WTC11 (cell line): ENCODE results near the gene CA11. TPM values are rescaled to one million over a fixed set of nuclear protein-coding genes. Genes with fewer than 3 reads are reported as not detected.
"Not testable (repeated sequence)": the region's sequence is repeated elsewhere in the genome, so short reads cannot be mapped to it uniquely, and the experiment has no call there.

Source experiments
- ATAC-seq: fragments of 200-7000 bp; cut with Tn5 transposase; 2 replicates; pipeline ENCODE4 v1.10.0; 2021; ENCODE audit warnings: mild to moderate bottlenecking, moderate library complexity
- CTCF ChIA-PET: fragments of 300-600 bp; sonication (Branson Sonifier 250); formaldehyde crosslinking; loops from one replicate; lab custom pipeline; 2021; ENCODE audit warnings: antibody characterized with exemption; lab: Charles Lee
- POLR2A ChIA-PET: fragments of 350-600 bp; sonication (Branson Sonifier 250); formaldehyde crosslinking; loops from one replicate; lab custom pipeline; 2021; ENCODE audit warnings: antibody characterized with exemption; lab: Charles Lee
- DNase-seq: peaks from one replicate; pipeline ENCODE4 v3.0.0; 2021; ENCODE audit warnings: low spot score
- H3K27ac Mint-ChIP-seq: 2 replicates; pipeline ENCODE4 v1.8.0; 2021; ENCODE audit warnings: mixed read lengths
- H3K27me3 Mint-ChIP-seq: 2 replicates; pipeline ENCODE4 v1.8.0; 2021; ENCODE audit warnings: low read depth, mild to moderate bottlenecking, moderate library complexity, mixed read lengths
- H3K36me3 Mint-ChIP-seq: 2 replicates; pipeline ENCODE4 v1.8.0; 2021; ENCODE audit warnings: mixed read lengths
- H3K4me1 Mint-ChIP-seq: 2 replicates; pipeline ENCODE4 v1.8.0; 2022; ENCODE audit warnings: mixed read lengths
- H3K4me3 Mint-ChIP-seq: 2 replicates; pipeline ENCODE4 v1.8.0; 2021; ENCODE audit warnings: mild to moderate bottlenecking, moderate library complexity, mixed read lengths
- H3K9me3 Mint-ChIP-seq: 2 replicates; pipeline ENCODE4 v1.8.0; 2021; ENCODE audit warnings: mixed read lengths
- ATF1 ChIP-seq: sonication (generic); formaldehyde crosslinking; IDR thresholded peaks from 2 replicates; pipeline ENCODE4 v1.8.1; 2023; ENCODE audit warnings: mild to moderate bottlenecking, moderate library complexity, missing genetic modification reagents
- CREB1 ChIP-seq: sonication (generic); formaldehyde crosslinking; IDR thresholded peaks from 2 replicates; pipeline ENCODE4 v1.8.0; 2023; ENCODE audit warnings: mild to moderate bottlenecking, missing genetic modification reagents
- EMX1 ChIP-seq: fragments of 250-450 bp; sonication (Bioruptor Pico); IDR thresholded peaks from 2 replicates; pipeline ENCODE4 v1.8.0; 2021; ENCODE audit warnings: mild to moderate bottlenecking
- IRF2 ChIP-seq: sonication (generic); formaldehyde crosslinking; IDR thresholded peaks from 2 replicates; pipeline ENCODE4 v1.8.0; 2022; ENCODE audit warnings: low read depth, missing genetic modification reagents, borderline replicate concordance
- NFYB ChIP-seq: sonication (generic); formaldehyde crosslinking; conservative IDR thresholded peaks from 2 replicates; pipeline ENCODE4 v1.8.0; 2022; ENCODE audit warnings: low read depth, missing genetic modification reagents
- ZBTB21 ChIP-seq: sonication (generic); formaldehyde crosslinking; IDR thresholded peaks from 2 replicates; pipeline ENCODE4 v1.8.1; 2023; ENCODE audit warnings: mild to moderate bottlenecking, missing genetic modification reagents, borderline replicate concordance
- ZNF121 ChIP-seq: sonication (generic); formaldehyde crosslinking; IDR thresholded peaks from 2 replicates; pipeline ENCODE4 v1.8.0; 2023; ENCODE audit warnings: missing genetic modification reagents
- ZNF671 ChIP-seq: fragments of 250-450 bp; sonication (Bioruptor Pico); IDR thresholded peaks from 2 replicates; pipeline ENCODE4 v1.8.0; 2021; ENCODE audit warnings: mild to moderate bottlenecking
- total RNA-seq: library from RNA; stranded (reverse); gene quantifications from 3 replicates; pipeline ENCODE4 v1.2.3, GENCODE V29; 2021
- TF ChIP-seq, protein P1 (sequence below): fragments of 250-450 bp; sonication (Bioruptor Pico); IDR thresholded peaks from 2 replicates; pipeline ENCODE4 v1.9.0; 2021; ENCODE audit warnings: mild to moderate bottlenecking, borderline replicate concordance
- TF ChIP-seq, protein P2 (sequence below): sonication (generic); formaldehyde crosslinking; IDR thresholded peaks from 2 replicates; pipeline ENCODE4 v1.8.1; 2022; ENCODE audit warnings: low read depth, mild to moderate bottlenecking, moderate library complexity, missing genetic modification reagents, borderline replicate concordance
- TF ChIP-seq, protein P3 (sequence below): sonication (generic); formaldehyde crosslinking; conservative IDR thresholded peaks from 2 replicates; pipeline ENCODE4 v1.8.1; 2022; ENCODE audit warnings: mild to moderate bottlenecking, missing genetic modification reagents
- TF ChIP-seq, protein P4 (sequence below): sonication (generic); formaldehyde crosslinking; conservative IDR thresholded peaks from 2 replicates; pipeline ENCODE4 v1.8.1; 2023; ENCODE audit warnings: mild to moderate bottlenecking, low read depth, missing genetic modification reagents, moderate library complexity

CA11 gene
- total RNA-seq, 1 experiment from 2014 or later, result 41.4 TPM

DNA sequence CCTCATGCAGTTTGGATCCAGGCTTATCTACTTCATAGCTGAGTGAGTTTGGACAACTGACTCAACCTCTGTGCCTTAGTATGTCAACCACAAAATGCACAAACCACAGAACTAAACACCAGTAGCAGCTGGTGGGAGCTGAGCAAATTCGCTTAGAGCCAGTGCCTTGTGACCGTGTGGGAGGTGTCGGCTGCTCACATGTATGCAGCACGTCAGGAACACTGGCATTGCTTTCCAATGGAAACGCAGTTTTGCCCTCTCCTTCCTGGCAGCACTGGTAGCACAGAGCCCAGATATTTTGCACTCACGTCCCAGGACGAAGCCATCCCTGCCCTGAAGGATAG lies 35.1 kb upstream of the CA11 start:
- ChIA-PET CTCF (interaction anchor here (0.7 kb wide), 1 partner anchor 108 kb away, joined by 6 read pairs; no protein-coding TSS in a partner anchor), POLR2A (no interaction called here)
- Mint-ChIP-seq H3K4me1 (no peaks in the 10 kb centered on the region), H3K9me3 (no peaks in the 10 kb centered on the region), H3K27me3 (no peaks in the 10 kb centered on the region; the same call in 1 of the 2 replicates), H3K36me3 (no peaks in the 10 kb centered on the region), H3K4me3 (no peak overlapping the region), H3K27ac (no peak overlapping the region)
- ATAC-seq (no peak), DNase-seq (no peak)
- TF ChIP-seq ATF1 (CRISPR knock-in tag) (no peak), NFYB (CRISPR knock-in tag) (no peak), EMX1 (CRISPR knock-in tag) (no peak)
- TF ChIP-seq, protein P1, sequence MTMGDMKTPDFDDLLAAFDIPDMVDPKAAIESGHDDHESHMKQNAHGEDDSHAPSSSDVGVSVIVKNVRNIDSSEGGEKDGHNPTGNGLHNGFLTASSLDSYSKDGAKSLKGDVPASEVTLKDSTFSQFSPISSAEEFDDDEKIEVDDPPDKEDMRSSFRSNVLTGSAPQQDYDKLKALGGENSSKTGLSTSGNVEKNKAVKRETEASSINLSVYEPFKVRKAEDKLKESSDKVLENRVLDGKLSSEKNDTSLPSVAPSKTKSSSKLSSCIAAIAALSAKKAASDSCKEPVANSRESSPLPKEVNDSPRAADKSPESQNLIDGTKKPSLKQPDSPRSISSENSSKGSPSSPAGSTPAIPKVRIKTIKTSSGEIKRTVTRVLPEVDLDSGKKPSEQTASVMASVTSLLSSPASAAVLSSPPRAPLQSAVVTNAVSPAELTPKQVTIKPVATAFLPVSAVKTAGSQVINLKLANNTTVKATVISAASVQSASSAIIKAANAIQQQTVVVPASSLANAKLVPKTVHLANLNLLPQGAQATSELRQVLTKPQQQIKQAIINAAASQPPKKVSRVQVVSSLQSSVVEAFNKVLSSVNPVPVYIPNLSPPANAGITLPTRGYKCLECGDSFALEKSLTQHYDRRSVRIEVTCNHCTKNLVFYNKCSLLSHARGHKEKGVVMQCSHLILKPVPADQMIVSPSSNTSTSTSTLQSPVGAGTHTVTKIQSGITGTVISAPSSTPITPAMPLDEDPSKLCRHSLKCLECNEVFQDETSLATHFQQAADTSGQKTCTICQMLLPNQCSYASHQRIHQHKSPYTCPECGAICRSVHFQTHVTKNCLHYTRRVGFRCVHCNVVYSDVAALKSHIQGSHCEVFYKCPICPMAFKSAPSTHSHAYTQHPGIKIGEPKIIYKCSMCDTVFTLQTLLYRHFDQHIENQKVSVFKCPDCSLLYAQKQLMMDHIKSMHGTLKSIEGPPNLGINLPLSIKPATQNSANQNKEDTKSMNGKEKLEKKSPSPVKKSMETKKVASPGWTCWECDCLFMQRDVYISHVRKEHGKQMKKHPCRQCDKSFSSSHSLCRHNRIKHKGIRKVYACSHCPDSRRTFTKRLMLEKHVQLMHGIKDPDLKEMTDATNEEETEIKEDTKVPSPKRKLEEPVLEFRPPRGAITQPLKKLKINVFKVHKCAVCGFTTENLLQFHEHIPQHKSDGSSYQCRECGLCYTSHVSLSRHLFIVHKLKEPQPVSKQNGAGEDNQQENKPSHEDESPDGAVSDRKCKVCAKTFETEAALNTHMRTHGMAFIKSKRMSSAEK (CRISPR knock-in tag), result no peak

DNA sequence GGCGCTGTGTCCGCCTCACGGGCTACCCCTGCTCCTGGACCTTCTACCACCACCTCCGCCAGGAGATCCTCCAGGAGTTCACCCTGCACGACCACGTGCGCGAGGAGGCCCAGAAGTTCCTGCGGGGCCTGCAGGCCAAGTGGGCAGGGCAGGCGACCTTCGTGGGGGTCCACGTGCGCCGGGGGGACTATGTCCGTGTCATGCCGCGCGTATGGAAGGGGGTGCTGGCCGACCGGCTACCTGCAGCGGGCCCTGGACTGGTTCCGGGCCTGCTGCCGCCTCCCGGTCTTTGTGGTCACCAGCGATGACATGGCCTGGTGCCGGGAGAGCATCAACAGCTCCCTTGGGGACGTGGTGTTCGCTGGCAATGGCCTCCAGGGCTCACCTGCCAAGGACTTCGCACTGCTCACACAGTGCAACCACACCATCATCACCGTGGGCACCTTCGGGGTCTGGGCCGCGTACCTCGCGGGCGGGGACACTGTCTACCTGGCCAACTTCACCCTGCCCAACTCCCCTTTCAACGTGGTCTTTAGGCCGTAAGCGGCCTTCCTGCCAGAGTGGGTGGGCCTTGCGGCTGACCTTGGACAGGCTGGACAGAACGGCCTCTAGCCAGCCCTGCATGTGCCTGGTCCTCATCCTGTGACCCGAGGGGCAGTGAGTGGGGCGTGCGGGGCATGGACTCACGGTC lies 34.6 kb upstream of the CA11 start:
- CTCF ChIA-PET, result no interaction called here
- POLR2A ChIA-PET, result no interaction called here

DNA sequence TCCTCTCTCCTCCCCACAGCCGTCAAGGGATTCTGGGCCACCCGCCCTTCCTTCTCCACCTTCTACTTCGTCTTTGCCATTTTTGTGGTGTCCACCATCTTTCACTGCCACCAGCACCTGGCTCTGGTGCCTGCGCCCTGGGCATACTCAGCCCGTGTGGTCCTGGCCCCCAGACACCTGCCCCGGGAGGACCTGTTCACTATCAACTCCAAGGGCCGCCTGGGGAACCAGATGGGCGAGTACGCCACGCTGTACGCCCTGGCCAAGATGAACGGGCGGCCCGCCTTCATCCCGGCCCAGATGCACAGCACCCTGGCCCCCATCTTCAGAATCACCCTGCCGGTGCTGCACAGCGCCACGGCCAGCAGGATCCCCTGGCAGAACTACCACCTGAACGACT lies 34.0 kb upstream of the CA11 start:
- H3K27ac Mint-ChIP-seq, POLR2A ChIA-PET, CTCF ChIA-PET: not testable (repeated sequence)

More for the DNA sequence above, 34.6 kb upstream of the CA11 start:
- ATAC-seq (no peak), DNase-seq (no peak)
- no peak overlapping the region for H3K27ac Mint-ChIP-seq
- H3K27me3 Mint-ChIP-seq, result no peaks in the 10 kb centered on the region; the same call in 1 of the 2 replicates
- H3K9me3 Mint-ChIP-seq, result no peaks in the 10 kb centered on the region
- peaks cover 2% of the 10 kb centered on the region; the same call in 1 of the 2 replicates for H3K4me1 Mint-ChIP-seq
- TF ChIP-seq IRF2 (CRISPR knock-in tag) (no peak), ZNF671 (no peak), ZBTB21 (CRISPR knock-in tag) (no peak), ZNF121 (CRISPR knock-in tag) (no peak), CREB1 (CRISPR knock-in tag) (no peak)
- TF ChIP-seq, protein P2, sequence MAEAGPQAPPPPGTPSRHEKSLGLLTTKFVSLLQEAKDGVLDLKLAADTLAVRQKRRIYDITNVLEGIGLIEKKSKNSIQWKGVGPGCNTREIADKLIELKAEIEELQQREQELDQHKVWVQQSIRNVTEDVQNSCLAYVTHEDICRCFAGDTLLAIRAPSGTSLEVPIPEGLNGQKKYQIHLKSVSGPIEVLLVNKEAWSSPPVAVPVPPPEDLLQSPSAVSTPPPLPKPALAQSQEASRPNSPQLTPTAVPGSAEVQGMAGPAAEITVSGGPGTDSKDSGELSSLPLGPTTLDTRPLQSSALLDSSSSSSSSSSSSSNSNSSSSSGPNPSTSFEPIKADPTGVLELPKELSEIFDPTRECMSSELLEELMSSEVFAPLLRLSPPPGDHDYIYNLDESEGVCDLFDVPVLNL (CRISPR knock-in tag), result no peak
- TF ChIP-seq, protein P3, sequence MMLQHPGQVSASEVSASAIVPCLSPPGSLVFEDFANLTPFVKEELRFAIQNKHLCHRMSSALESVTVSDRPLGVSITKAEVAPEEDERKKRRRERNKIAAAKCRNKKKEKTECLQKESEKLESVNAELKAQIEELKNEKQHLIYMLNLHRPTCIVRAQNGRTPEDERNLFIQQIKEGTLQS (CRISPR knock-in tag), result no peak
- TF ChIP-seq, protein P4, sequence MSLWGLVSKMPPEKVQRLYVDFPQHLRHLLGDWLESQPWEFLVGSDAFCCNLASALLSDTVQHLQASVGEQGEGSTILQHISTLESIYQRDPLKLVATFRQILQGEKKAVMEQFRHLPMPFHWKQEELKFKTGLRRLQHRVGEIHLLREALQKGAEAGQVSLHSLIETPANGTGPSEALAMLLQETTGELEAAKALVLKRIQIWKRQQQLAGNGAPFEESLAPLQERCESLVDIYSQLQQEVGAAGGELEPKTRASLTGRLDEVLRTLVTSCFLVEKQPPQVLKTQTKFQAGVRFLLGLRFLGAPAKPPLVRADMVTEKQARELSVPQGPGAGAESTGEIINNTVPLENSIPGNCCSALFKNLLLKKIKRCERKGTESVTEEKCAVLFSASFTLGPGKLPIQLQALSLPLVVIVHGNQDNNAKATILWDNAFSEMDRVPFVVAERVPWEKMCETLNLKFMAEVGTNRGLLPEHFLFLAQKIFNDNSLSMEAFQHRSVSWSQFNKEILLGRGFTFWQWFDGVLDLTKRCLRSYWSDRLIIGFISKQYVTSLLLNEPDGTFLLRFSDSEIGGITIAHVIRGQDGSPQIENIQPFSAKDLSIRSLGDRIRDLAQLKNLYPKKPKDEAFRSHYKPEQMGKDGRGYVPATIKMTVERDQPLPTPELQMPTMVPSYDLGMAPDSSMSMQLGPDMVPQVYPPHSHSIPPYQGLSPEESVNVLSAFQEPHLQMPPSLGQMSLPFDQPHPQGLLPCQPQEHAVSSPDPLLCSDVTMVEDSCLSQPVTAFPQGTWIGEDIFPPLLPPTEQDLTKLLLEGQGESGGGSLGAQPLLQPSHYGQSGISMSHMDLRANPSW (CRISPR knock-in tag), result no peak
- TF ChIP-seq, protein P1 (CRISPR knock-in tag), result no peak
- no peaks in the 10 kb centered on the region for H3K36me3 Mint-ChIP-seq
- H3K4me3 Mint-ChIP-seq, result no peak overlapping the region

More for the DNA sequence above, 34.0 kb upstream of the CA11 start:
- H3K27me3 Mint-ChIP-seq, H3K4me3 Mint-ChIP-seq, H3K4me1 Mint-ChIP-seq, ATAC-seq, DNase-seq, H3K36me3 Mint-ChIP-seq, H3K9me3 Mint-ChIP-seq: not testable (repeated sequence)
